ENCODE data around the gene TEAD1.

DNA sequence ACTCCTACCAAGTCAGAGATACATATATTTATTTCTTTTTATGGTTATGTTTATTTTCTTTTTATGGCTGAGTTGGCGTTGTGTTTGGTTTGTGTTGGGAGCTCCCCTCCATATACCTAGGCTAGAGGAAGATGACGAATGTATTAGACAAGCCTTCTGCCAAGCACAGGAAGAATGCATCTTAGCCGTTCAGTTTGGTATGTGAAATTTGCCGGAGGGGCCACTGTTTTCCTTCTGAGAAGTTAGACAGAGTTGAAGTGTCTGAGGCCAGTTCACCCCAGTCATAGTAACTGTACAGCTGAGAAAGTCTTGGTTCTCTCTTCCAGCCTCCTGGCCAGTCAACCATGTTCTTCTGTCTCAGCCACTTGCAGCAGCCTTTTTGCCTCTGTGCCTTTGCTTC lies 29.8 kb downstream of the TEAD1 start:
- TF ChIP-seq, protein P1, sequence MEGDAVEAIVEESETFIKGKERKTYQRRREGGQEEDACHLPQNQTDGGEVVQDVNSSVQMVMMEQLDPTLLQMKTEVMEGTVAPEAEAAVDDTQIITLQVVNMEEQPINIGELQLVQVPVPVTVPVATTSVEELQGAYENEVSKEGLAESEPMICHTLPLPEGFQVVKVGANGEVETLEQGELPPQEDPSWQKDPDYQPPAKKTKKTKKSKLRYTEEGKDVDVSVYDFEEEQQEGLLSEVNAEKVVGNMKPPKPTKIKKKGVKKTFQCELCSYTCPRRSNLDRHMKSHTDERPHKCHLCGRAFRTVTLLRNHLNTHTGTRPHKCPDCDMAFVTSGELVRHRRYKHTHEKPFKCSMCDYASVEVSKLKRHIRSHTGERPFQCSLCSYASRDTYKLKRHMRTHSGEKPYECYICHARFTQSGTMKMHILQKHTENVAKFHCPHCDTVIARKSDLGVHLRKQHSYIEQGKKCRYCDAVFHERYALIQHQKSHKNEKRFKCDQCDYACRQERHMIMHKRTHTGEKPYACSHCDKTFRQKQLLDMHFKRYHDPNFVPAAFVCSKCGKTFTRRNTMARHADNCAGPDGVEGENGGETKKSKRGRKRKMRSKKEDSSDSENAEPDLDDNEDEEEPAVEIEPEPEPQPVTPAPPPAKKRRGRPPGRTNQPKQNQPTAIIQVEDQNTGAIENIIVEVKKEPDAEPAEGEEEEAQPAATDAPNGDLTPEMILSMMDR (IDR thresholded peaks at IDR 0.05) = no peak
- TF ChIP-seq EP300 (IDR thresholded peaks at IDR 0.05) = no peak
